GM18858 (cell line): ENCODE data around the gene POLR2J3.
A peak's percentile ranks its signal among the peaks of the same experiment; 100 is the strongest.
"Not testable (repeated sequence)": the region's sequence is repeated elsewhere in the genome, so short reads cannot be mapped to it uniquely, and the experiment has no call there.

ENCODE experiments used
- ATAC-seq: cut with Tn5 transposase; IDR thresholded peaks from one replicate; pipeline ENCODE4 v1.9.1; 2021; ENCODE audit not compliant: unreplicated experiment

The POLR2J3 gene

DNA sequence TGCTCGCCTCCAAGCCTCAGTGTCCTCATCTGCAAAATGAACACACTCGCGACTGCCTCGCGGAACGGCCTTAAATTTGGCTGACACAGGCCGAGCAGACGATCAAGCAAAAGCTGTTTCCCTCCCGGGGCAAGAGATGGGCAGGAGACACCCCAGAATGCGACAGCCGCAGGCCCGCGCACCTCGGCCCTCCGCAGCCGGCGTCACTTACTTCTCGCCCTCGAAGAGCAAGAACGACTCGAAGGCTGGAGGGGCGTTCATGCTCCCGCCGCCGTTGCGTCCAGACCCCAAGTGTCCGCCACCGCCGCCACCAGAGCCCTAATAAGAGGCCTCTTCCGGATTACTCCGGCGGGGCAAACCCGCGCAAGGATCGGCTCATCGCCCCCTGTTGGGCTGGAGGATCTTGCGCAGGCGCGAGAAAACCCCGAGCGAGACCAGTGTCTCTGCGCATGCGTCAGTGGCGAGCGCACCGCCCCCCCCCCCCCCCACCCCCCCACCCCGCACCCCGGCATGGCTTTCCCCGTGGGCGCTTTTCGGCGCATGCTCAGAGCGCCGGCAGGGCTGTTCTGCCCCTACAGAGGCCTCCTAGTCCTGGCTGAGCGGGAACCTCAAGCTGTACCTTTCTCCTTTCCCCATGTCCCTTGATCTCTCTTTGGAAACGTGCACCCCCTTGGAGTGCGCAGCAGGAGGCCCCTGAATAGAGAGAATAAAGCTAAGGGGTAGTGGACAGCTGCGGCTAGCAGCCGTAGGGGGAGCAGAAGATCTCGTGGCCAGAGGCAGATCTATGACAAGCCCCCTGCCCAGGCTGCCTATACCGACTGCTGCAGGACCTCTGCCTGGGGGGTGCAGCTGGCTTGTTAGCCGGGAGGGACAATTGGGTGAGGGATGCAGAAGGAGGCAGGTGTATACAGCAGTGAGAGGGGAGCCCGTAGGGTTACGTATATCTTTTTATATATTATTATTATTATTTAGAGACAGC is at the start of gene POLR2J3:
POLR2J3 (minus strand) TSS at position 323 of the 979 bp plus-strand sequence; CDS start at position 261, 62 bp downstream.
- peak; percentile 76 for ATAC-seq

- ATAC-seq: not testable (repeated sequence)
Measured at GRCh38 chr7:102618122-102618521, 45.7 kb upstream of the POLR2J3 start.

DNA sequence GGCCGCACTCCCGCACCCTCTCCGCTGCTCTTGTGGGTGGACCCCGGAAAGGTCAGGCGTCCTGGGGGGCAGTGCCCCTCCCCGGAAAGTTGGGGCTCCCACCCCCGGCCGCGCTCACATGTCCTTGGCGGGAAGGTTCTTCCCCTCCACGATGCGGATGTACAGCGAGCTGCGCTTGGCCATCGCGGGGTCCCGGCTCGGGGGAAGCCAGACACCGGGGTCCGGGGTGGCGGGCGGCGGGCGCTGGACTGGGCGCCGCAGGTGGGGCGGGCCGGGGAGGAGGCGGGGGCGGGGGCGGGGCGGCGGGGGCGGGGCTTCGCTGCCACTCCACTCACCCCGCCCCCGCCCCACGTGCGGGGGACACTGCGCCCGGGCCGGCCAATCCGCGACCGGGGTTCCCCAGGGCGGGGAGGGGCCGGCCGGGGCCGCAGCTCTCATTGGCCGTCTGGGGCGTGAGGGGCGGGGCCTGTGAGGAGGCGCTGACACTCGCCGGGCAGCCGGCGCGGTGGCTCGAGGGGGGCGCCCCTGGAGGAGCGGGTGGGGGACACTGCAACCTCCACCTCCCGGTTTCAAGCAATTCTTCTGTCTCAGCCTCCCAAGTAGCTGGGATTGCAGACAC is 44.2 kb upstream of the POLR2J3 start, which contains the start of gene RASA4:
RASA4 (minus strand) TSS at position 250 of the 619 bp plus-strand sequence; CDS start at position 183, 67 bp downstream.
- ATAC-seq: peak; percentile 32

DNA sequence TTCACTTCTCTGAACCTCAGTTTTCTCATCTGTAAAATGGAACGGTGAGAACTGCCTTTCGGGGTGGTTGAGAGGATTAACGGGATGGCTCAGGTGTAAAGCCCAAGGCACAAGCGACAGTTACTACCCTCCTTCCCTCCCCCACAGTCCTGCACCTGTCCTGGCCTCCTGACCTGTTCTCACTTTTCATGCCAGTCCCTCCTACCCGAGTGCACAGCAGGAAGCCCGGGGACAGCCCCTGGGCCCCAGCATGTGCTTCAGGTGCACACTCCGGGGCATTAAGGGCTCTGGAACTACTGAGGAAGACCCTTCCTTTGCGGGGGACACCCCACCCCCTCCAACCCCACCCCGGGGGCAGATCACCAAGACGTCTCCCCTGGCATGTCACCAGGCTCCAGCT is 43.5 kb upstream of the POLR2J3 start:
- ATAC-seq: not testable (repeated sequence)

DNA sequence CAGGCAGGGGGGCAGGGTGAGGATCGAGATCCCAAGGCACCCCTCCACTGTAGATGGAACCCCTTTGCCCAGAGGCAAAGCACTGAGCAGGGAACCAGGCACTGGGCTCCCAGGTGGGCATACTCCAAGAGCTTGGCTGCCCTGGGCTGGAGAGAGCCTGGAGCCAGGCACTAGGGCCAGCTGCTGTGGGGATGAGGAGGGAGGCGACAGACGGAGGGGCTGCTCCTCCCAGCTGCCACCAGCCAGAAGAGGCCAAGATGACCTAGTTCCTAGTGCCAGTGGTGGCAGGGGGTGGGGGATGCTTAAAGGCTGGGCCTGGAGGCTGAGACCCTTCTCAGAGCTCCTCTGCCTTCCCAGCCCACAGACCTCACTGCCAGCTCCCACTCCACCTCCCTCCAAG is 42.5 kb upstream of the POLR2J3 start:
- ATAC-seq: not testable (repeated sequence)

DNA sequence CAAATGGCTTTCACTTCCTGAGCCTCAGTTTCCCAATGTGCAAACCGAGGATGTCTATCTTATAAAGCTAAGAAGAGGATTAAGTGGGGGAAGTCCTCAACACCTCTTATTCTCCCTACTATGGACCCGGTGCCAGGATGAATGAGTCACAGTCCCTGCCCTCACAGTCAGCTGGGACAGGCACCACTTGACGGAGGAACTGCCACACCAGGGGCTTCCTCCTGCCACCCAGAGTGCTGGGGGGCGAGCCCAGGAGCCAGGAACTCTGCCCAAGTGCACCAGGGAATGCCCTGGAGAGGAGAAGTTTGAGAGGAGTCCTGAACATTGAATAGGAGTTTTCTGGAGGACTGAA is 41.9 kb upstream of the POLR2J3 start:
- ATAC-seq: peak; percentile 14

GRCh38 chr7:102613575-102614345 is 41.4 kb upstream of the POLR2J3 start:
- ATAC-seq: peak; percentile 62

DNA sequence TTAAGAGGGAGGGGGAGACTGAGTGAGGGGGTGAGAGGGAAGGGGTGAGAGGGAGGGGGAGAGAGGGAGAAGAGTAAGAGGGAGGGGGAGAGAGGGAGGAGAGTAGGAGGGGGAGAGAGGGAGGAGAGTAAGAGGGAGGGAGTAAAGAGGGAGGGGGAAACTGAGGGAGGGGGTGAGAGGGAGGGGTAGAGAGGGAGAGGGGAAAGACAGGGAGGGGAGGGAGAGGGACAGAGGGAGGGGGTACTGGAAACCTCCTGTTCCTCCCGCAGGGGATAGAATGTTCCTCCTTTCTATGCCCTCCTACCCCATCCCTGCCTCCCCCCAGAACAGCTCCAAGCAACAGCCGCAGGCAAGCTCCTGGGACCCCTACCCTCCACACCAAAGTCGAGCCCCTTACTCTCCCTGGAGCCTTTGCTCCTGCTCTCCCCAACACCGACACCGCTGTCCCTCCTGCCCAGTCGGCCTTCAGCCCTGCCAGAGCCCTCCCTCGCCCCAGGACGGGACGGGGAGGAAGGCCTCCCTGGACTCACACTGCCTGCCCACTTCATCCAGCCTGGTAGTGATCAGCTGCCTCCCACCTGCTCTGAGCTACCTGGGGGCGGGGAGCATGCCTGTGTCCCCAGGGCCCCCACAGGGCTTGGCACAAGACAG is 39.4 kb upstream of the POLR2J3 start:
- ATAC-seq: not testable (repeated sequence)

DNA sequence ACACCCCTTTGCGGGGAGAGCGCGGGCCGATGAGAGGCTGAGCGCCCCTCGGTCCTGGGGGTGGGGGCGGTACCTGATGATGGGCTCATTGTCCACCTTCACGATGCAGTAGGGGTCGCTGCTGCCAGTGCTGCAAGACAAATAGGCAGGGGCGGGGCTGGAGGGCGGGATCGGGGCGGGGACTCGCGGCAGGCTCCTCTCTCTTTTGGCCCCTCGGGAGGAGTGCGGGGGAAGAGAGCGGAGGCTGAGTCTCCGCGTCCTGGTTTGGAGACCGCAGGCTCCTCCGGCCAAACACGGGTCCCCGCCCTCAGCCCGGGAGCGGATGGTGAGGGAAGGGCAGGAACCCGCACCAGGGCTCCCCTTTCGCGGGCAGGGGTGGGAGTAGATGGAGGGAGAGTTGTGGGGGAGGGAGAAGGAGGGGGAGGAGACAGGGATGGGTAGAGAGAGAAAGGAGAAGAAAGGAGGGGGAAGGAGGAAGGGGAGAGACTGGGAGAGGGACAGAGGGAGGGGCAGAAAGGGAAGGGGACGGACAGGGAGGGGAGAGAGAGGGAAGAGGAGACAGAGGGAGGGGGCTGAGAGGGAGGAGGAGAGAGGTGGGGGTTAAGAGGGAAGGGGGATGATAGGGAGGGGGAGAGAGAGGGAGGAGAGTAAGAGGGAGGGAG is 38.8 kb upstream of the POLR2J3 start:
- ATAC-seq: peak; percentile 17

- not testable (repeated sequence) for ATAC-seq
Measured at GRCh38 chr7:102610441-102610840, 38.1 kb upstream of the POLR2J3 start.

DNA sequence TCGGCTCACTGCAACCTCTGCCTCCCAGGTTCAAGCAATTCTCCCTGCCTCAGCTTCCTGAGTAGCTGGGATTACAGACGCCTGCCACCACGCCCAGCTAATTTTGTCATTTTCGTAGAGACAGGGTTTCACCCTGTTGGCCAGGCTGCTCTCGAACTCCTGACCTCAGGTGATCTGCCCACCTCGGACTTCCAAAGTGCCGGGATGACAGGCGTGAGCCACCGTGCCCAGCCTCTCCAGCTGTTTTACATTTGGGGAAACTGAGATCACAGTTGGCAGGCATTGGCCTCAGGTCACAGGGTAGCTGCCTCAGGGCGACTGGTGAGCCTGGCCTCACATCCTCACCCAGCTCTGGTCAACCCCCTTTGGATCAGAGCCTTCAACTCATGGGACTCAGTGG is 37.4 kb upstream of the POLR2J3 start:
- not testable (repeated sequence) for ATAC-seq

GRCh38 chr7:102606848-102607247 is 34.5 kb upstream of the POLR2J3 start:
- not testable (repeated sequence) for ATAC-seq

- ATAC-seq: not testable (repeated sequence)
Measured at GRCh38 chr7:102604431-102605145, 32.2 kb upstream of the POLR2J3 start.

DNA sequence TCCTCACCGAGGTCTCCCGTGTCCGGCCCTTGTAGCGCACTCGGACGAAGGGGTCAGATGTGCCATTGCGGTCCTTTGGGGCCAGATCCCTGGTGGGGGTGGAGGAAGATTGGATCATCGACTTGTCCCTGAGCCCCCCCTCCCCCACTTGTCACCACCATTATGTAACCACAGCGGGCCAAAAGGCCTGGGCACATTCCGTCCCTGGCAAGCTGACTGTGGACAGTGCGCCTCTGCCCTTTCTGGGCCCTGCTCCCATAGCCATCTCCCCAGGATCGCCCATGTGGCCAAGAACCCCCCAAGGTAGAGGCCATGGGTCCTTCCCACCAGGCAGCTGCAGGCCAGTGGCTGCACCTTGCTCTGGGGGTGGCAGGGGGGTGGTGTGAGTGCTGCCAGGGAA is 29.9 kb upstream of the POLR2J3 start:
- not testable (repeated sequence) for ATAC-seq

DNA sequence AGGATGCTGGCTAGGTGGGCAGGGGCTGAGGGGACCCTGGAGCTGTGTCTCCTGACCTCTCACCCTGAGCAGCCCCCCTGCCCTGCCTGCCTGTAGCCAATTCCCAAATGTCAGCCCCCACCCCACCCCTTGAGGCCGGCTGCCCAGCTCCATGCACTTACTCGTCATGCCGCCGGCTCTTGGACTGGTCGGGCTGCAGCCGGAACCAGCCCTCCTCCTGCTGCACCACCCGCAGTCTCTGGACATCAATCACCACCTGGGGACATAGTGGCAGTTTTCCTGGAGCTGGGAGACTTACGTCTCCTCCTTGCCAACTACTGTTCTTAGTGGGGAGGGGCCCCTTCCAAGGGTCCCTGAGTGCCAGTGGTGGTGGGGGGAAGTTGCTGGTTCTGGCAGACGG is 27.3 kb upstream of the POLR2J3 start:
- not testable (repeated sequence) for ATAC-seq

GRCh38 chr7:102596036-102596435 is 23.7 kb upstream of the POLR2J3 start:
- not testable (repeated sequence) for ATAC-seq

DNA sequence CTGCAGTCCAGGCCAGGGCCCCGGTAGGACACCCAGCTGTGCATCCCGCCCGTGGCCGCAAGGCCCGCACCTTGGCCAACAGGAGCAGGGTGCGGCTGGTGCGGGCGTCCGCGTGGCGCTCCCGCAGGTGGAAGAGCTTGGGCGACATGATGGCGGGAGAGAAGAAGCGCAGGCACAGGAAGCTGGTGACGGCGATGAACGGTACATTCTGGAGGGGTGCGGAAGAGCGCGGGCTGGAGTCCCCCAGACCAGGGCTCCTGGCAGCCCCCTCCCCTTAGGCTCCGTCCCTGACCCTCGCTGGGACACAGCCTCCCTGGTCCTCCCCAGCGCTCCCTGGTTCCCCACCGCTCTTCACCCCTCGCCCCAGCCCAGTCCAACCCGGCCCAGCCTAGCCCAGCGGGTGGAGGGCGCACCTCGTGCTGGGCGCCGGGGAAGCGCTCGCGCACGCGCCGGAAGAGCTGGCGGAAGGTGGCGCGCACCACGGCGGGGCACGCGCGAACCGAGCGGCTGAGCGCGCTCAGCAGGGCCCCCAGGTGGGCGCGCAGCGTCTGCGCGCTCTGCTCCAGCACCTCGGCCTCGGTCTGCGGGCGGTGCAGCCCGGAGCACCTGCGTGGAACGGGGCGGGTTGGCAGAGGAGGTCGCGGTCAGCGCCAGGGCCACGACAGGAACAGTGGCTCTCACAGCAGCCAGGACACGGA is 21.4 kb upstream of the POLR2J3 start:
- ATAC-seq: peak; percentile 54

DNA sequence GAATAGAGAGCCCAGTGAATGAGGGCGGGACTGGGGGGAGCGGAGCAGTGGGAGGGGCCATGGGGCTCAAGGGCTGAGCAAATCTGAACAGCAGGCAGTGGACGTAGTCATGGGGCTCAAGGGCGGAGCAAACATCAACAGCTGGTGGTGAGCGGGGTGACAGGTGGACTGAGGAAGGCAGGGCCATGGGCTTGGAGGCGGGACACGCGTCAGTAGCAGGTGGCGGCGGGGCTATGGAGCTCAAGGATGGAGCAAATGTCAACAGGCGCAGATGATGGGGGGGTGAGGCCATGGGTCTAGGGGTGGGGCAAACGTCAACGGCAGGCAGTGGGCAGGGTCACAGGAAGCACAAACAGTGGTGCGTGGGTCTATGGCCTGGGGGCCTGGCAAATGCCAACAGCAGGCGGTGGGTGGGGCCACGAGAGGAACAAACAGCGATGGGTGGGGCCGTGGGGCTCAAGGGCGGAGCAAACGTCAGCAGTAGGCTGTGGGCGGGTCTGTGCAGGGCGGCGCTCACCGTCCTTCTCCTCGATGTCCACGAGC is 20.2 kb upstream of the POLR2J3 start:
- ATAC-seq: peak; percentile 25

DNA sequence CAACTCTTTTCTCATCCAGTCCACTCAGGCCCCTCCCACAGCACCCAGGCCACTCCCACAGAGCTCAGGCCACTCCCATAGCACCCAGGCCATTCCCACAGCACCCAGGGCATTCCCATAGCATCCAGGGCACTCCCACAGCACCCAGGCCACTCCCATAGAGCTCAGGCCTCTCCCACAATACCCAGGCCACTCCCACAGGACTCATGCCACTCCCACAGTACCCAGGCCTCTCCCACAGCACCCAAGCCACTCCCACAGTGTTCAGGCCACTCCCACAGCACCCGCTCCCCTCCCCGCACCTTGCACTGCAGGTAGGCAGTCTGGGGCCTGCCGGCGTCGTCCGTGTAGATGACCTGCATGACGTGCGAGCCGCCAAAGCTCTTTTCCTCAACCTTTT is 17.5 kb upstream of the POLR2J3 start:
- peak; percentile 29 for ATAC-seq
